Psoas muscle (tissue), 8 donors: ENCODE measurements around the gene GNG7. TPM values are rescaled to one million over a fixed set of nuclear protein-coding genes. Genes with fewer than 3 reads are reported as not detected.
"Not testable (repeated sequence)": the region's sequence is repeated elsewhere in the genome, so short reads cannot be mapped to it uniquely, and the experiment has no call there.

Experiments used
- ATAC-seq, 4 donors: fragments of 200-7000 bp; cut with Tn5 transposase; one replicate each; pipeline ENCODE4 v1.9.1; 2020; ENCODE audit warnings: moderate library complexity in 3 of 4, mild to moderate bottlenecking in 2 of 4
- DNase-seq, 2 donors: peaks; one replicate each; pipeline ENCODE4 v3.0.0-alpha.2; 2020
- H3K27ac ChIP-seq: fragments of 200-600 bp; one replicate; pipeline ENCODE4 v1.8.0; 2022
- H3K27me3 ChIP-seq, 3 donors: fragments of 200-600 bp in 1 of 3; one replicate each; pipeline versions ENCODE4 v1.6.1 to v1.8.0; 2013 to 2022; ENCODE audit warnings: low read length in 2 of 3, mild to moderate bottlenecking in 2 of 3, moderate library complexity in 1 of 3; ENCODE audit not compliant: insufficient read depth in 3 of 3
- H3K36me3 ChIP-seq, 2 donors: fragments of 200-600 bp in 1 of 2; one replicate each; pipeline versions ENCODE4 v1.6.1 to v1.8.0; 2013 to 2022; ENCODE audit warnings: low read depth in 1 of 2, mild to moderate bottlenecking in 1 of 2, moderate library complexity in 1 of 2; ENCODE audit not compliant: insufficient read depth in 1 of 2
- H3K4me1 ChIP-seq: fragments of 200-600 bp; one replicate; pipeline ENCODE4 v1.8.0; 2022
- H3K4me3 ChIP-seq: fragments of 200-600 bp; one replicate; pipeline ENCODE4 v1.8.0; 2022; ENCODE audit warnings: mild to moderate bottlenecking
- H3K9me3 ChIP-seq: fragments of 200-600 bp; one replicate; pipeline ENCODE4 v1.8.0; 2022
- CTCF ChIP-seq: fragments of 200-600 bp; IDR thresholded peaks from one replicate; pipeline ENCODE4 v1.8.0; 2022; ENCODE audit warnings: antibody characterized with exemption
- WGBS, 3 donors: extraction: QIAGEN DNeasy Blood & Tissue Kit; methylation state at CpG; one replicate each; pipeline versions ENCODE4 v1.1.6 to v1.1.7; 2013; 5-methylcytosine and 5-hydroxymethylcytosine counted together
- intact Hi-C, 2 donors: fragments of 100-400 bp; cut with DNase I; formaldehyde crosslinking; loops; one replicate each; pipeline versions ENCODE4 v1.11.0 to v1.14.2; 2022
- polyA plus RNA-seq, 3 donors: library from polyadenylated mRNA; stranded (reverse); fragments of 200-250 nt; gene quantifications; one replicate each; pipeline ENCODE4 v1.2.3, GENCODE V29; 2013
- total RNA-seq, 4 donors: library from RNA; stranded (reverse); fragmentation: NEBNext Ultra II Directional in 2 of 4; extraction: Animal tissue kit (Norgen Biotek cat#: 25700) in 2 of 4; gene quantifications; one replicate each; pipeline versions ENCODE4 v1.2.1 to v1.2.4, GENCODE V29; 2021 to 2023
- donor health status: healthy with polysubstance abuse.
- donor health status: DM: no; HTN: no; CAD: no; lungs with moderate emphysema.
- donor health status: Bipolar disorder and iron deficiency.
- donor health status: healthy.
- donor health status: DM: yes; HTN: yes; CAD: no.
- donor health status: DM: no; HTN: no; CAD: no.
- donor health status: DM: no; HTN: no; CAD: no.
- donor health status: DM: yes; HTN: yes; CAD: no.

GNG7 gene
- total and polyA plus RNA-seq, 7 donors, result 0.48 to 5.4 (median 1.2) TPM

- WGBS, 3 donors, result 90 to 93% (median 91%) methylated on average over 11 of the region's 11 CpGs
- no peaks in the 10 kb centered on the region for H3K36me3 ChIP-seq
- no peak for TF ChIP-seq CTCF
- no peaks in the 10 kb centered on the region for H3K9me3 ChIP-seq
- H3K4me1 ChIP-seq, result no peaks in the 10 kb centered on the region
- H3K27me3 ChIP-seq, result no peaks in the 10 kb centered on the region
- H3K4me3 ChIP-seq, result no peak overlapping the region
- intact Hi-C loops, result no loop called here
- ATAC-seq (no peak), DNase-seq (no peak)
- no peak overlapping the region for H3K27ac ChIP-seq
Measured at GRCh38 chr19:2680808-2681207, 21.7 kb downstream of the GNG7 start.

GRCh38 chr19:2679439-2679838, 23.1 kb downstream of the GNG7 start:
- no peak for TF ChIP-seq CTCF
- Histone ChIP-seq H3K4me1 (no peaks in the 10 kb centered on the region), H3K9me3 (no peaks in the 10 kb centered on the region), H3K27ac (no peak overlapping the region), H3K27me3 (no peaks in the 10 kb centered on the region), H3K4me3 (no peak overlapping the region), H3K36me3 (no peaks in the 10 kb centered on the region)
- 79 to 90% (median 86%) methylated on average over 2 of the region's 2 CpGs for WGBS, 3 donors
- ATAC-seq (no peak), DNase-seq (no peak)
- intact Hi-C loops, result no loop called here

GRCh38 chr19:2678948-2679347, 23.5 kb downstream of the GNG7 start:
- H3K27me3 ChIP-seq, H3K27ac ChIP-seq, intact Hi-C loops, H3K4me1 ChIP-seq, H3K9me3 ChIP-seq, DNase-seq, ATAC-seq, H3K4me3 ChIP-seq, H3K36me3 ChIP-seq: not testable (repeated sequence)
- 91 to 92% (median 92%) methylated on average over 5 of the region's 5 CpGs for WGBS, 3 donors

- ATAC-seq (no peak), DNase-seq (no peak)
- H3K9me3 ChIP-seq, result no peaks in the 10 kb centered on the region
- H3K4me1 ChIP-seq, result no peaks in the 10 kb centered on the region
- H3K4me3 ChIP-seq, result no peak overlapping the region
- 76 to 79% (median 76%) methylated on average over 8 of the region's 8 CpGs for WGBS, 3 donors
- intact Hi-C loops, result no loop called here
- H3K36me3 ChIP-seq, result no peaks in the 10 kb centered on the region
- no peak overlapping the region for H3K27ac ChIP-seq
- no peaks in the 10 kb centered on the region for H3K27me3 ChIP-seq
- TF ChIP-seq CTCF, result no peak
Measured at GRCh38 chr19:2678044-2678671, 24.3 kb downstream of the GNG7 start.

- no peak for TF ChIP-seq CTCF
- intact Hi-C loops, result no loop called here
- no peak for DNase-seq
- no peak overlapping the region for H3K4me3 ChIP-seq
- H3K27ac ChIP-seq, result no peak overlapping the region
- H3K9me3 ChIP-seq, result no peaks in the 10 kb centered on the region
- H3K4me1 ChIP-seq, result no peaks in the 10 kb centered on the region
- WGBS, 3 donors, result 68 to 73% (median 69%) methylated on average over 12 of the region's 12 CpGs
- no peak for ATAC-seq
- no peaks in the 10 kb centered on the region for H3K27me3 ChIP-seq
- H3K36me3 ChIP-seq, result no peaks in the 10 kb centered on the region
Measured at GRCh38 chr19:2676823-2677222, 25.7 kb downstream of the GNG7 start.
